Measurements from ENCODE around the gene FOXP4. TPM values are rescaled to one million over a fixed set of nuclear protein-coding genes. Genes with fewer than 3 reads are reported as not detected.

The FOXP4 gene
- total RNA-seq, 1 donor from 2014 or later, result 1.6 TPM

DNA sequence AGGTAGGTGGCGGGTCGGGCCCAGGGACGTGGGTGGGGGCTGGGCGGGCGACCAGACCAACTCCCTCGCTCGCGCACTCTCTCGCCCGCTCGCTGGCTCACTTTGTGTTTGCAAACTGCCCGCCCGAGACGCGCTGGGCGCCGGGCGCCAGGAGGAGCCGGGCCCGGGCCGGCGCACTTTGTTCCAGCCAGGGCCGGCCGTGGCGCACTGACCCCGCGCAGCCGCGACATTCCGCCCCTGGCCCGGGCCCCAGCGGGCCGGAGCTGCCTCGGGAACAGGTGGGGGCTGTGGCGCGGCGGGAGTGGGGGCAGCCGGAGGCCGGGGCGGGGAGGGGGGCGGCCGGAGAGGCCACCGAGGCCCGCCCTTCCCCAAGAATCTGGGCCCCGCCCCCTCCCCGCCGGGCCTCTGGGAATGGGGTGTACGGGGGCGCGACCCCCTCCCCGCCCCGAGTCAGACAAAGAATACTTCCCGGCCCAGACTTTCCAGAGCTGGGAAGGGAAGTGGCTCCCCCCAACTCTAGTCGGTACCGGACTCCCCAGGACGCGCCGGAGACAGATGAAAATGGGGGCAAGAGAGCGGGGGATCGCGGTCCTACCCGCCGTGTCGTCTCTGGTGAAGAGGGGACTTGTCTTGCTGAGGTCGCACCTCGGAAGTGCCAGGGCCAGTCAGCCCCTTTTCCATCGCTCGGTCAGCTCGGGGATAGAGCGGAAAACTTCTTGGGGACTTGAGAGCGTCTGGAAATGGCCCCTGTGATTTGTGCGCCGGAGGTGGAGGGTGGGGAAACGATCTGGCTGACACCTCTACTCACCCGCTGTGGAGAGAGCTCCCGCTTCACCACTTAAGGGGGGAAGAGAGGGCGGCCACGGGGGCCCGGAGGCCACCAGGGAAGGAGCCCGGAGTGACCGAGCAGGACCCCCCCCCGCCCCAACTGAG is 951 bp downstream of the FOXP4 start:
- Histone ChIP-seq H3K4me3 (ENCODE audit: low read length in 3 of 3) (peak overlapping the region; percentile 72 to 83 (median 81)), H3K27me3 (ENCODE audit: control insufficient read depth in 3 of 3, insufficient read depth in 3 of 3, low read length in 3 of 3) (peaks cover 0 to 2% (median 0%) of the 10 kb centered on the region in 3 donors), H3K27ac (ENCODE audit: low read depth, low read length) (peak overlapping the region; percentile 54), H3K9me3 (ENCODE audit: control insufficient read depth in 3 of 3, low read length in 3 of 3) (no peaks in the 10 kb centered on the region), H3K4me1 (ENCODE audit: control insufficient read depth in 3 of 3, insufficient read depth in 3 of 3, low read length in 3 of 3) (peaks cover 34 to 52% (median 34%) of the 10 kb centered on the region in 3 donors), H3K36me3 (ENCODE audit: control insufficient read depth in 3 of 3, insufficient read depth in 3 of 3, low read length in 3 of 3) (peaks cover 0 to 6% (median 6%) of the 10 kb centered on the region in 3 donors), H3K9ac (ENCODE audit: low read depth in 1 of 3, low read length in 3 of 3) (peak overlapping the region; percentile 65 to 75 (median 70))

DNA sequence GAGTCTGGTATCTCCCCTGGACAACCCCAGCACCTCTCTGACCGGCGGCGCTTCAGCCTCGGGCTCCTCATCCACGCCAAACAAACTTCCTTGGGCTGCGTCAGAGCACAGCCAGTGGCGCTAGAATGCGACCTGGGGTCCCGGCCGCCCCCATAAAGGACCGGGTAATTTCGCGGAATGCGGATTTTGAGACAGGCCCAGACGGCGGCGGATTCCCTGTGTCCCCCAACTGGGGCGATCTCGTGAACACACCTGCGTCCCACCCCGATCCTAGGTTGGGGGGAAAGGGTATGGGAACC is 1.6 kb downstream of the FOXP4 start:
- Histone ChIP-seq H3K4me3 (ENCODE audit: low read length in 3 of 3) (peak overlapping the region; percentile 72 to 83 (median 81)), H3K27ac (ENCODE audit: low read depth, low read length) (no peak overlapping the region), H3K9ac (ENCODE audit: low read depth in 1 of 3, low read length in 3 of 3) (peak overlapping the region; percentile 62 to 75 (median 70)), H3K36me3 (ENCODE audit: control insufficient read depth in 3 of 3, insufficient read depth in 3 of 3, low read length in 3 of 3) (peaks cover 0 to 9% (median 6%) of the 10 kb centered on the region in 3 donors), H3K27me3 (ENCODE audit: control insufficient read depth in 3 of 3, insufficient read depth in 3 of 3, low read length in 3 of 3) (peaks cover 0 to 2% (median 0%) of the 10 kb centered on the region in 3 donors), H3K4me1 (ENCODE audit: control insufficient read depth in 3 of 3, insufficient read depth in 3 of 3, low read length in 3 of 3) (peaks cover 34 to 52% (median 34%) of the 10 kb centered on the region in 3 donors), H3K9me3 (ENCODE audit: control insufficient read depth in 3 of 3, low read length in 3 of 3) (no peaks in the 10 kb centered on the region)

DNA sequence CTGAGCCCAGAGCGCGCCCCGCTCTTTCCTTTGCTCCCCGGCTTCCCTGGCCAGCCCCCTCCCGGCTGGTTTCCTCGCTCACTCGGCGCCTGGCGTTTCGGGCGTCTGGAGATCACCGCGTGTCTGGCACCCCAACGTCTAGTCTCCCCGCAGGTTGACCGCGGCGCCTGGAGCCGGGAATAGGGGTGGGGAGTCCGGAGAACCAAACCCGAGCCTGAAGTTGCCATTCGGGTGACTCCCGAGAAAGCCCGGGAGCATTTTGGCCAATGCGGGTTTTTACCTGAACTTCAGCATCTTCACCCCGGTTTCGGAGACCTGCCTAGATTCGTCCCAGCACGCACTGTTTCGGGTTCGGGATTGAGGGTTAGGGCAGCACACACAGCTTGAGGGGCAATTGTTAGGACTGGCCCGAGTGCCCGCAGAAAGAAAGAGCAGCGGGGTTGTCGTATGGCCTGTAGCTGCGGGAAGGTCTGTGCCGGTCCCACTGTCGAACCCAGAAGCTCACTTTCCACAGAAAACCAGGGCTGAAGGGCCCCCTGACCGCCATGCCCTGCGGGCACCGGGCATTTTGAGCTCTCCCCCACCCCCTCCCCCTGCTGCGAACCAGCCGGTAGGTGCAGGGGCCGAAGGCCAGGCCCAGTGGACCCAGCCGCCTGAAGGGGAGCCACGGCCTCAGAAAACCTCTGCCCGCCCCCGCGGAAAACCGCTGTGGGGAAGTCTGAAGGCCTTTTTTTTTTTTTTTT is 2.1 kb downstream of the FOXP4 start:
- peaks cover 0 to 9% (median 6%) of the 10 kb centered on the region in 3 donors for H3K36me3 ChIP-seq (ENCODE audit: control insufficient read depth in 3 of 3, insufficient read depth in 3 of 3, low read length in 3 of 3)
- H3K27me3 ChIP-seq (ENCODE audit: control insufficient read depth in 3 of 3, insufficient read depth in 3 of 3, low read length in 3 of 3), result peaks cover 0 to 2% (median 0%) of the 10 kb centered on the region in 3 donors
- no peak overlapping the region for H3K27ac ChIP-seq (ENCODE audit: low read depth, low read length)
- H3K4me3 ChIP-seq (ENCODE audit: low read length in 3 of 3), result peak overlapping the region; percentile 72 to 83 (median 81)
- peak overlapping the region in 2 of 3 donors; percentile 62 to 75 for H3K9ac ChIP-seq (ENCODE audit: low read depth in 1 of 3, low read length in 3 of 3)
- no peaks in the 10 kb centered on the region for H3K9me3 ChIP-seq (ENCODE audit: control insufficient read depth in 3 of 3, low read length in 3 of 3)
- H3K4me1 ChIP-seq (ENCODE audit: control insufficient read depth in 3 of 3, insufficient read depth in 3 of 3, low read length in 3 of 3), result peaks cover 34 to 52% (median 34%) of the 10 kb centered on the region in 3 donors

DNA sequence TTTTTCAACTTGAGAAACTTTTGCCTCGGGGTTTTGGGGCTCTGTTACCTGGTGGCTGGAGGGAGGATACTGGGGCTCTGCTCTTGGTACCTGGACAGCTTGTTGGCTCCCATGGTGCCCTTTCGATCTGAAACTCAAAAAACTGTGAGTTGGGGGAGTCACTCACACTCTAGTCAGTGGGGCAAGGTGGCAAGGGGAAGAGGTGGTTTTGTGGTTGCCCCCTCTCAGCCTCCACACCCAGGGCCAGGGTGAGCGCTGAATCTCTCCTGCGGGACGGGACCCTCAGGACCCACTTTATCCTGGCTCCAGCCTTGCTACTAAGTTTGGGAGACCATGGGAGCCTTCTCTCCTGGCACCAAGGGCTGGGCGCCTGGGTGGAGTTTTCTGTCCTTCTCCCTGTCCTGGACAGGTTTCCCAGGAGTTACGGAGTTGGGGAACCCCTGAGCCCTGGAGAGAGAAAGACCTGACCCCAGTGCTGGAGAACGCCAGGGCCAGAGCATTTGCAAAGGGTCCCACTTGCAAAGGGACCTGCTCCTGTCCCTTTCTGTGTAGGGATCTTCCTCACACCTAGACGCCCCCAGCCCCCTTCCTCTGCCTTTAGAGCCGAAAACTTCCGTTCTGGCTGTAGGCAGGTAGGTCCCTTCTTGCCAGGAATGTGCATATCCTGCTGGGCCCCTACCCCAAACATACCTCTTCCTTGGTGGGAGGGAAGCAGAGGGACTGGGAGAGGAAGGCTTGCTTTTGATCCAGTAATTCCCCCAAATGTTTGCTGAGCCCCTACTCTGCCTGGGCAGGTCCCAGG is 2.9 kb downstream of the FOXP4 start:
- no peak overlapping the region for H3K4me3 ChIP-seq (ENCODE audit: low read length in 3 of 3)
- no peaks in the 10 kb centered on the region for H3K9me3 ChIP-seq (ENCODE audit: control insufficient read depth in 3 of 3, low read length in 3 of 3)
- peaks cover 0 to 9% (median 6%) of the 10 kb centered on the region in 3 donors for H3K36me3 ChIP-seq (ENCODE audit: control insufficient read depth in 3 of 3, insufficient read depth in 3 of 3, low read length in 3 of 3)
- H3K27ac ChIP-seq (ENCODE audit: low read depth, low read length), result no peak overlapping the region
- H3K4me1 ChIP-seq (ENCODE audit: control insufficient read depth in 3 of 3, insufficient read depth in 3 of 3, low read length in 3 of 3), result peaks cover 34 to 52% (median 34%) of the 10 kb centered on the region in 3 donors
- peak overlapping the region in 2 of 3 donors; percentile 38 to 40 for H3K9ac ChIP-seq (ENCODE audit: low read depth in 1 of 3, low read length in 3 of 3)
- peaks cover 0 to 2% (median 0%) of the 10 kb centered on the region in 3 donors for H3K27me3 ChIP-seq (ENCODE audit: control insufficient read depth in 3 of 3, insufficient read depth in 3 of 3, low read length in 3 of 3)

DNA sequence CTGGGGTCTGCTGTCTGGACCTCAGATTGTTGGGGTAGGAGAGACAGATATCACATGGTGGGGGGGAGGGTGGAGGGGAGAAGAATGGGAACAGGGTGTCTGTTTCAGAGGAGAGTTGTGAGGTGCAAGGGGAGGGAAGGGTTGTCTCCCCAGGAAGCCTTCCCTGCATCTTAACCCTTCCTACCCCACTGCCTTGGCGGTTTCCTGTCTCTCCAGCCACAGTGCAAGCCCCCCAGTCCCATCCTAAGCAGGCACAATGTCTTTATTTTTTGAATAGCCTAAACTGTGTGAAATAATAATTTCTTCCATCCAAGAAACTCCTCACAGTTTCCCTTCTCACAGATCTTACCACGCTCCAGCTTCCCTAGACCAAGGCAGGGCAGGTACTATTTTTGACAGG is 3.5 kb downstream of the FOXP4 start:
- no peak overlapping the region for H3K4me3 ChIP-seq (ENCODE audit: low read length in 3 of 3)
- H3K9ac ChIP-seq (ENCODE audit: low read depth in 1 of 3, low read length in 3 of 3), result peak overlapping the region in 1 of 3 donors; percentile 40
- no peak overlapping the region for H3K27ac ChIP-seq (ENCODE audit: low read depth, low read length)
- H3K36me3 ChIP-seq (ENCODE audit: control insufficient read depth in 3 of 3, insufficient read depth in 3 of 3, low read length in 3 of 3), result peaks cover 0 to 9% (median 6%) of the 10 kb centered on the region in 3 donors
- H3K4me1 ChIP-seq (ENCODE audit: control insufficient read depth in 3 of 3, insufficient read depth in 3 of 3, low read length in 3 of 3), result peaks cover 34 to 52% (median 34%) of the 10 kb centered on the region in 3 donors
- no peaks in the 10 kb centered on the region for H3K27me3 ChIP-seq (ENCODE audit: control insufficient read depth in 3 of 3, insufficient read depth in 3 of 3, low read length in 3 of 3)
- H3K9me3 ChIP-seq (ENCODE audit: control insufficient read depth in 3 of 3, low read length in 3 of 3), result no peaks in the 10 kb centered on the region

DNA sequence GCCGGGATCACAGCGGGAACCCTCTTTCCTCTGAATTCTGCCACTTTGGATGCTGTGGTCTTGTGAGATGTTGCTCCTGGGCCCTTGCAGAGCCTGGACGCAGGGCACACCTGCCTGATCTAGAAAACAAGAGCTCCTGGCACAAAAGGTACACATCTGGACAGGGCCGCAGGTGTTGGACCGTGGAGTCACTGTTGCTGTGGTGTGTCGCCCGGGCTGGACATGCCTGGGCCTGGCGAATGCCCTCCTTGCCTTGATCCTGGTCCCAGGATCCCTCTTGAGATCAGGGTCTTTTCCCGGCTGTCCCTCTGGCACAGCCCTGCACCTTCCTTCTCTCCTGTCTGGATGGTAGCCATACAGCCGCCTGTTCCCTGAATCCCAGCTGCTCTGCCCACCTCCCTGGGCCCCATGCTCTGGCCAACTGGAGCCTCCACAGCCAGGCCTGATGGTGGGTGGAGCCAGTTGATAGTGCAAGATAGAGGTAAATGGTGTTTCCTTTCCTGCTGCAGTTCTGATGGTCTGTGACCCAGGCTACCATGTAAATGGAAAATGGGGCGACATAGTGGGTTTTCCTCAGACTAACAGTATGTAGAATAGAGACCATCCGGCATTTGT is 5.0 kb downstream of the FOXP4 start:
- Histone ChIP-seq H3K9me3 (ENCODE audit: control insufficient read depth in 3 of 3, low read length in 3 of 3) (no peaks in the 10 kb centered on the region), H3K27me3 (ENCODE audit: control insufficient read depth in 3 of 3, insufficient read depth in 3 of 3, low read length in 3 of 3) (no peaks in the 10 kb centered on the region), H3K4me3 (ENCODE audit: low read length in 3 of 3) (no peak overlapping the region), H3K4me1 (ENCODE audit: control insufficient read depth in 3 of 3, insufficient read depth in 3 of 3, low read length in 3 of 3) (peaks cover 23 to 40% (median 25%) of the 10 kb centered on the region in 3 donors), H3K36me3 (ENCODE audit: control insufficient read depth in 3 of 3, insufficient read depth in 3 of 3, low read length in 3 of 3) (peaks cover 0 to 9% (median 6%) of the 10 kb centered on the region in 3 donors), H3K9ac (ENCODE audit: low read depth in 1 of 3, low read length in 3 of 3) (peak overlapping the region in 1 of 3 donors; percentile 33), H3K27ac (ENCODE audit: low read depth, low read length) (no peak overlapping the region)

DNA sequence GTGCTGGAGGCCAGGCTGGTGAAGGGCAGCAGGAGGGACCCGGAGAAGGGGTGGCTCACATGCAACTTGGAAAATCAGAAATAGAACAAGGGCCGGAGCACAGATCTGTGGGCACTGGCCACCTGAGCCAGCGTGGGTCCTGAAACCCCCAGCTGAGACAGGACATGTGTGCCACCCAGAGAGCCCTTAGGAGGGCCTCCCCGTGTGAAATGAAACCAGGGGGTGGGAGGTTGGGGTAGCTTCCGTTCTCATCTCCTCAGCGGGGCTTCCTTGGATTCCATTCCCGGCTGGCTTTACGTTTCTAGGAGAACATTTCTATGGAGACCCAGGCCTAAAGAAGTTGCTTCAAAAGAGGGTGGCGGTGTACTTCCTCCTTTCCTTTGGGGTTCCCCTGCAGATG is 5.7 kb downstream of the FOXP4 start:
- Histone ChIP-seq H3K27me3 (ENCODE audit: control insufficient read depth in 3 of 3, insufficient read depth in 3 of 3, low read length in 3 of 3) (no peaks in the 10 kb centered on the region), H3K4me1 (ENCODE audit: control insufficient read depth in 3 of 3, insufficient read depth in 3 of 3, low read length in 3 of 3) (peaks cover 23 to 45% (median 27%) of the 10 kb centered on the region in 3 donors), H3K36me3 (ENCODE audit: control insufficient read depth in 3 of 3, insufficient read depth in 3 of 3, low read length in 3 of 3) (peaks cover 0 to 9% (median 6%) of the 10 kb centered on the region in 3 donors), H3K9ac (ENCODE audit: low read depth in 1 of 3, low read length in 3 of 3) (no peak overlapping the region), H3K9me3 (ENCODE audit: control insufficient read depth in 3 of 3, low read length in 3 of 3) (no peaks in the 10 kb centered on the region), H3K4me3 (ENCODE audit: low read length in 3 of 3) (no peak overlapping the region), H3K27ac (ENCODE audit: low read depth, low read length) (no peak overlapping the region)

DNA sequence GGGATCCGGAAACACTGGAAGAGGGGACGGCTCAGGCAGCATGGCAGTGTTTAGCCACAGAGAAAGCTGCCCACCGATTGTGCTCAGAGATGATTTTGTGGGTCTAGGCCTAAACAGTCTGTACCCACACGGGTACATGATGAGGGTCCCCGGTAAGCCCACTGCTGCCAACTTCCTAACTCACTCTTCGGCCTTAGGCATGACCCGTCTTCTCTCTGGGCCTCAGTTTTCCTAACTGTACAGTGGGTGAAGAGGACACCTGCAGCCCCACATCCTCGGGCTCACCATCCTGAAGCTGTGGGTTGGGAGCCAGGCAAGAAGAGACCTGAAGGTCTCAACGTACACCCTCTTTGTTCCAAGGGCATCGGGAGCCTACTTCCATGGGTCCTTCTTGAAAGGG is 6.5 kb downstream of the FOXP4 start:
- H3K9me3 ChIP-seq (ENCODE audit: control insufficient read depth in 3 of 3, low read length in 3 of 3), result no peaks in the 10 kb centered on the region
- H3K36me3 ChIP-seq (ENCODE audit: control insufficient read depth in 3 of 3, insufficient read depth in 3 of 3, low read length in 3 of 3), result peaks cover 0 to 9% (median 6%) of the 10 kb centered on the region in 3 donors
- no peak overlapping the region for H3K27ac ChIP-seq (ENCODE audit: low read depth, low read length)
- peaks cover 21 to 39% (median 26%) of the 10 kb centered on the region in 3 donors for H3K4me1 ChIP-seq (ENCODE audit: control insufficient read depth in 3 of 3, insufficient read depth in 3 of 3, low read length in 3 of 3)
- no peaks in the 10 kb centered on the region for H3K27me3 ChIP-seq (ENCODE audit: control insufficient read depth in 3 of 3, insufficient read depth in 3 of 3, low read length in 3 of 3)
- no peak overlapping the region for H3K9ac ChIP-seq (ENCODE audit: low read depth in 1 of 3, low read length in 3 of 3)
- no peak overlapping the region for H3K4me3 ChIP-seq (ENCODE audit: low read length in 3 of 3)

DNA sequence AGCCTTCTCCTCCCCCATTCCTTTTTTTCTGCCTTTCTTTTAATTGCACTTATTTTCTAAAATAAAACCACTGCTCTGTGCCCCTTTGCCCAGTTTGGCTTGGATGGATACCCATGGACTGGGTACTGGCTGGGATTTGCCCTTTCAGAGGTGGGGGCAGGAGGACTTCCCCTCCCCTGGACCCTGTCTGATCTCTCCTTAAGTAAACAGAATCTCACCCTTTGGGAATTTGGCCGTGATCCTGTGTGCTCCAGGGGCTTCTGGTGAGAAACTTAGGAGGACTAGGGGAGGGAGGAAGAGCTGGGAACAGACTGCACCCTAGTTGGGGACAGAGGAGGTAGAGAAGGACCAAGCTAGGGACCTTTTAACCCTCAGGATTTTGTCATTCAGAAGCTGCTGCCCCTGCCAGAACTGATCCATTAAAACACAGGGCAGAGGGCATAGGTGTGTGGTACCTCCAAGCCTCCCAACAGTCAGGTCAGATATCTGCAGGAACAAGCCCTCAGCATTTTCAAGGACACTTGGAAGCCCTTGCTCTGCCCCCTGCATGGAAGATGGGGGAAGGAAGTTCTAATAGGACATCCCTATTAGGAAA is 7.3 kb downstream of the FOXP4 start:
- H3K36me3 ChIP-seq (ENCODE audit: control insufficient read depth in 3 of 3, insufficient read depth in 3 of 3, low read length in 3 of 3), result peaks cover 0 to 9% (median 6%) of the 10 kb centered on the region in 3 donors
- peaks cover 16 to 39% (median 25%) of the 10 kb centered on the region in 3 donors for H3K4me1 ChIP-seq (ENCODE audit: control insufficient read depth in 3 of 3, insufficient read depth in 3 of 3, low read length in 3 of 3)
- H3K9ac ChIP-seq (ENCODE audit: low read depth in 1 of 3, low read length in 3 of 3), result no peak overlapping the region
- H3K9me3 ChIP-seq (ENCODE audit: control insufficient read depth in 3 of 3, low read length in 3 of 3), result no peaks in the 10 kb centered on the region
- H3K27me3 ChIP-seq (ENCODE audit: control insufficient read depth in 3 of 3, insufficient read depth in 3 of 3, low read length in 3 of 3), result no peaks in the 10 kb centered on the region
- no peak overlapping the region for H3K4me3 ChIP-seq (ENCODE audit: low read length in 3 of 3)
- H3K27ac ChIP-seq (ENCODE audit: low read depth, low read length), result no peak overlapping the region

All from skeletal muscle tissue (tissue), 4 donors.